GM12878 (cell line): ENCODE data around the gene BRICD5. TPM values are rescaled to one million over a fixed set of nuclear protein-coding genes. Genes with fewer than 3 reads are reported as not detected.

Experiments used
- ATAC-seq: fragments of 200-7000 bp; cut with Tn5 transposase; 3 replicates; pipeline ENCODE4 v1.9.1; 2020; ENCODE audit warnings: mild to moderate bottlenecking, moderate library complexity
- BruUV-seq: library from RNA; stranded (reverse); fragments of 400-500 nt; replicated peaks from 2 replicates; lab custom pipeline; 2021; lab: Mats Ljungman, UMichigan
- CTCF ChIA-PET: fragments of 300-600 bp; sonication (Branson Sonifier 250); formaldehyde crosslinking; extraction: SDS; loops from one replicate; lab custom pipeline; 2021; ENCODE audit warnings: inconsistent platforms; lab: Yijun Ruan, JAX
- POLR2A ChIA-PET: fragments of 350-600 bp; formaldehyde crosslinking; extraction: SDS; loops from one replicate; lab custom pipeline; 2021; ENCODE audit warnings: inconsistent platforms; lab: Charles Lee
- RAD21 ChIA-PET: fragments of 300-600 bp; sonication (Branson Sonifier 250); formaldehyde crosslinking; loops from one replicate; lab custom pipeline; 2023; ENCODE audit warnings: antibody characterized with exemption; ENCODE audit not compliant: unreplicated experiment; lab: Charles Lee
- SMC1A ChIA-PET: fragments of 300-600 bp; sonication (Branson Sonifier 250); formaldehyde crosslinking; loops from one replicate; lab custom pipeline; 2023; ENCODE audit not compliant: unreplicated experiment, uncharacterized antibody; lab: Charles Lee
- DNase-seq: peaks from one replicate; pipeline ENCODE4 v3.0.0-alpha.2; 2011; ENCODE audit warnings: low read depth, low spot score
- FAIRE-seq: peaks from 3 replicates; lab custom pipeline; 2011; peaks lifted over from hg19 to GRCh38; lab: Jason Lieb, UNC
- H2AFZ ChIP-seq: 2 replicates; pipeline ENCODE4 v1.6.0; 2011; ENCODE audit warnings: low read depth, low read length, control low read depth; ENCODE audit not compliant: control insufficient read depth
- H3K27ac ChIP-seq: 2 replicates; pipeline ENCODE4 v1.5.1; 2011; ENCODE audit warnings: control low read depth; ENCODE audit not compliant: control insufficient read depth, insufficient read depth
- H3K27me3 ChIP-seq, 2 experiments: replicated peaks in 1 of 2; 2 replicates each; pipeline versions ENCODE4 v1.6.0 to v1.6.1; 2011; ENCODE audit warnings: low read length in 1 of 2; ENCODE audit not compliant: control insufficient read depth in 2 of 2, insufficient read depth in 2 of 2
- H3K36me3 ChIP-seq, 2 experiments: 2 replicates each; pipeline ENCODE4 v1.5.1; 2011; ENCODE audit warnings: low read length in 1 of 2; ENCODE audit not compliant: control insufficient read depth in 2 of 2, insufficient read depth in 2 of 2
- H3K4me1 ChIP-seq: 2 replicates; pipeline ENCODE4 v1.6.1; 2011; ENCODE audit warnings: mild to moderate bottlenecking, low read length, moderate library complexity, mixed read lengths; ENCODE audit not compliant: control insufficient read depth, insufficient read depth
- H3K4me2 ChIP-seq: 2 replicates; pipeline ENCODE4 v1.6.0; 2011; ENCODE audit warnings: control low read depth; ENCODE audit not compliant: control insufficient read depth, insufficient read depth
- H3K4me3 ChIP-seq: fragments of 200-600 bp; sonication (generic); 2 replicates; pipeline ENCODE4 v1.5.1; 2016
- H3K79me2 ChIP-seq: 2 replicates; pipeline ENCODE4 v1.6.0; 2011; ENCODE audit warnings: low read length; ENCODE audit not compliant: control insufficient read depth, insufficient read depth
- H3K9ac ChIP-seq: 2 replicates; pipeline ENCODE4 v1.8.0; 2011; ENCODE audit warnings: low read length, control low read depth, mixed read lengths; ENCODE audit not compliant: control insufficient read depth, insufficient read depth
- H3K9me3 ChIP-seq: replicated peaks from 3 replicates; pipeline ENCODE4 v1.5.1; 2011; ENCODE audit warnings: mild to moderate bottlenecking, low read length; ENCODE audit not compliant: control insufficient read depth, insufficient read depth
- H4K20me1 ChIP-seq: 2 replicates; pipeline ENCODE4 v1.6.0; 2011; ENCODE audit not compliant: control insufficient read depth, insufficient read depth
- ATF3 ChIP-seq: IDR thresholded peaks from 2 replicates; pipeline ENCODE4 v1.6.1; 2011; ENCODE audit warnings: low read depth, mild to moderate bottlenecking, low read length, moderate library complexity, borderline replicate concordance; ENCODE audit errors: extremely low read depth
- BMI1 ChIP-seq: fragments of 450-650 bp; IDR thresholded peaks from 2 replicates; pipeline ENCODE4 v1.6.1; 2016; ENCODE audit warnings: mild to moderate bottlenecking, moderate library complexity, borderline replicate concordance
- CEBPB ChIP-seq, 2 experiments: fragments of 150-350 bp in 1 of 2; IDR thresholded peaks; 2 replicates each; pipeline ENCODE4 v1.6.1; 2012 to 2014; ENCODE audit warnings: low read depth in 2 of 2, low read length in 2 of 2, borderline replicate concordance in 1 of 2, inconsistent platforms in 1 of 2
- HDAC2 ChIP-seq: fragments of 200-600 bp; sonication (generic); IDR thresholded peaks from 2 replicates; pipeline ENCODE4 v1.6.1; 2017
- MYC ChIP-seq: IDR thresholded peaks from 2 replicates; pipeline ENCODE4 v1.6.1; 2011; ENCODE audit warnings: mild to moderate bottlenecking, low read length, moderate library complexity, inconsistent platforms; ENCODE audit not compliant: insufficient read depth, insufficient replicate concordance, insufficient read length, severe bottlenecking
- NR2F1 ChIP-seq: fragments of 450-650 bp; conservative IDR thresholded peaks from 2 replicates; pipeline ENCODE4 v1.6.1; 2017; ENCODE audit warnings: mild to moderate bottlenecking
- SPI1 ChIP-seq: IDR thresholded peaks from 2 replicates; pipeline ENCODE4 v1.6.1; 2011; ENCODE audit warnings: low read depth, mild to moderate bottlenecking, low read length, moderate library complexity, borderline replicate concordance; ENCODE audit not compliant: insufficient read depth
- STAT1 ChIP-seq: fragments of 450-650 bp; conservative IDR thresholded peaks from 2 replicates; pipeline ENCODE4 v1.6.1; 2014; ENCODE audit warnings: antibody characterized with exemption, mild to moderate bottlenecking
- WGBS: methylation state at CpG from one replicate; pipeline ENCODE4 v1.1.6; 2016; ENCODE audit warnings: low lambda C conversion rate; ENCODE audit not compliant: insufficient replicate concordance, insufficient coverage; ENCODE audit errors: missing lambda C conversion rate; 5-methylcytosine and 5-hydroxymethylcytosine counted together
- in situ Hi-C: fragments of 300-500 bp; cut with MboI; formaldehyde crosslinking; loops from 9 replicates; pipeline ENCODE4 v1.14.3; 2018; ENCODE audit warnings: mixed read lengths
- intact Hi-C: fragments of 100-400 bp; cut with micrococcal nuclease; formaldehyde crosslinking; loops from one replicate; pipeline ENCODE4 v1.14.2; 2022; ENCODE audit not compliant: unreplicated experiment
- polyA plus RNA-seq, 11 experiments: library from polyadenylated mRNA; depleted of rRNA in 4 of 11; unstranded in 6 of 11; stranded (reverse) in 5 of 11; fragments of >200 nt; fragmentation: Nextera tagmentation in 4 of 11; fragmentation: Illumina TruSeq in 1 of 11; extraction: Ambion mirVana in 4 of 11; extraction: Trizol in 1 of 11; gene quantifications; 1 replicate in 1 of 11; 2 replicates in 10 of 11; pipeline versions ENCODE4 v1.2.1 to v1.2.3, GENCODE V29; 2011 to 2016; ENCODE audit warnings: inconsistent platforms in 2 of 11, missing spikeins in 2 of 11, low read depth in 1 of 11
- total RNA-seq, 4 experiments: library from RNA; depleted of rRNA in 3 of 4; stranded (reverse); fragments of >200 nt in 3 of 4; fragmentation: Illumina TruSeq in 1 of 4; extraction: Trizol in 1 of 4; gene quantifications; 2 replicates each; pipeline versions ENCODE4 v1.2.1 to v1.2.3, GENCODE V29; 2013 to 2021

The BRICD5 gene
- total and polyA plus RNA-seq, 10 of the 15 experiments (the other 5 are each of a cell fraction or from before 2014, with no cell fraction given): 0.58 to 11.6 (median 1.5) TPM; not detected in 1

- Histone ChIP-seq H2AFZ (no peak overlapping the region), H3K9ac (no peak overlapping the region), H3K36me3 (peaks cover 6 to 21% of the 10 kb centered on the region in 2 experiments; a peak in 3 of 4 replicates), H3K79me2 (peaks cover 18% of the 10 kb centered on the region), H4K20me1 (no peaks in the 10 kb centered on the region), H3K4me2 (no peak overlapping the region), H3K27me3 (no peaks in the 10 kb centered on the region), H3K9me3 (no peaks in the 10 kb centered on the region; the same call in 2 of the 3 replicates), H3K27ac (no peak overlapping the region), H3K4me1 (no peaks in the 10 kb centered on the region), H3K4me3 (no peak overlapping the region)
- RAD21 ChIA-PET: no interaction called here
- DNase-seq: no peak
- TF ChIP-seq STAT1: no peak
- TF ChIP-seq SPI1: no peak
- no peak for TF ChIP-seq BMI1
- TF ChIP-seq NR2F1: no peak
- TF ChIP-seq MYC: no peak
- TF ChIP-seq ATF3: no peak
- no peak for TF ChIP-seq CEBPB (IDR thresholded peaks at IDR 0.05; ENCODE audit: borderline replicate concordance in 1 of 2, low read depth in 2 of 2, low read length in 2 of 2)
- no peak for TF ChIP-seq HDAC2
- SMC1A ChIA-PET: no interaction called here
- no peak for ATAC-seq
- FAIRE-seq: no peak
- no TSS peak for BruUV-seq
- POLR2A ChIA-PET: no interaction called here
- in situ Hi-C loops (no loop called here), intact Hi-C loops (no loop called here)
- CTCF ChIA-PET: no interaction called here
- WGBS: 96% methylated on average over 17 of the region's 17 CpGs
Measured at GRCh38 chr16:2166263-2167067, 44.2 kb downstream of the BRICD5 start.
